H9 (cell line): ENCODE results near the gene SUSD2. TPM values are rescaled to one million over a fixed set of nuclear protein-coding genes. Genes with fewer than 3 reads are reported as not detected.
A peak's percentile ranks its signal among the peaks of the same experiment; 100 is the strongest.
"Not testable (repeated sequence)": the region's sequence is repeated elsewhere in the genome, so short reads cannot be mapped to it uniquely, and the experiment has no call there.

Source experiments
- DNase-seq: peaks from one replicate; pipeline ENCODE4 v3.0.0-alpha.2; 2017
- H2AFZ ChIP-seq: one replicate; pipeline ENCODE4 v1.6.1; 2013; ENCODE audit warnings: mild to moderate bottlenecking, low read length, control low read depth, moderate library complexity
- H2AK5ac ChIP-seq: 2 replicates; pipeline ENCODE4 v1.6.1; 2013; ENCODE audit warnings: low read length, control low read depth, mixed read lengths; ENCODE audit not compliant: insufficient read length
- H2BK120ac ChIP-seq: one replicate; pipeline ENCODE4 v1.6.1; 2013; ENCODE audit warnings: low read depth, mild to moderate bottlenecking, low read length, control low read depth, inconsistent platforms; ENCODE audit not compliant: poor library complexity, severe bottlenecking
- H2BK12ac ChIP-seq: 2 replicates; pipeline ENCODE4 v1.6.1; 2013; ENCODE audit warnings: low read length, control low read depth, mixed read lengths, low read depth; ENCODE audit not compliant: insufficient read length
- H2BK15ac ChIP-seq: 2 replicates; pipeline ENCODE4 v1.6.1; 2013; ENCODE audit warnings: low read depth, low read length, control low read depth
- H2BK20ac ChIP-seq: one replicate; pipeline ENCODE4 v1.6.1; 2013; ENCODE audit warnings: low read depth, mild to moderate bottlenecking, low read length, control low read depth, inconsistent platforms; ENCODE audit not compliant: poor library complexity, severe bottlenecking
- H2BK5ac ChIP-seq: 2 replicates; pipeline ENCODE4 v1.6.1; 2013; ENCODE audit warnings: low read length, control low read depth, mixed read lengths; ENCODE audit not compliant: insufficient read length
- H3K14ac ChIP-seq: 2 replicates; pipeline ENCODE4 v1.6.1; 2013; ENCODE audit warnings: low read length, control low read depth; ENCODE audit not compliant: insufficient read depth
- H3K18ac ChIP-seq: 2 replicates; pipeline ENCODE4 v1.6.1; 2013; ENCODE audit warnings: low read depth, mild to moderate bottlenecking, mixed read lengths, low read length, control low read depth; ENCODE audit not compliant: insufficient read length
- H3K23ac ChIP-seq: 2 replicates; pipeline ENCODE4 v1.6.1; 2013; ENCODE audit warnings: low read length, control low read depth, mixed read lengths, low read depth; ENCODE audit not compliant: insufficient read length
- H3K23me2 ChIP-seq: 2 replicates; pipeline ENCODE4 v1.6.1; 2013; ENCODE audit warnings: low read depth, mild to moderate bottlenecking, mixed read lengths, low read length, control low read depth; ENCODE audit not compliant: insufficient read length, poor library complexity, severe bottlenecking
- H3K27ac ChIP-seq: 2 replicates; pipeline ENCODE4 v1.5.1; 2013; ENCODE audit warnings: low read length, control low read depth, mixed read lengths, low read depth; ENCODE audit not compliant: insufficient read length
- H3K27me3 ChIP-seq: 2 replicates; pipeline ENCODE4 v1.6.1; 2013; ENCODE audit warnings: low read length, control low read depth, inconsistent platforms; ENCODE audit not compliant: insufficient read depth
- H3K4ac ChIP-seq: 2 replicates; pipeline ENCODE4 v1.6.1; 2013; ENCODE audit warnings: low read depth, mild to moderate bottlenecking, control low read depth, inconsistent platforms, low read length, moderate library complexity
- H3K4me1 ChIP-seq: 2 replicates; pipeline ENCODE4 v1.6.1; 2013; ENCODE audit warnings: low read length, control low read depth, inconsistent platforms; ENCODE audit not compliant: insufficient read depth
- H3K4me2 ChIP-seq: 2 replicates; pipeline ENCODE4 v1.6.1; 2013; ENCODE audit warnings: low read length, control low read depth, mixed read lengths; ENCODE audit not compliant: insufficient read length, insufficient read depth
- H3K56ac ChIP-seq: 2 replicates; pipeline ENCODE4 v1.6.1; 2013; ENCODE audit warnings: low read depth, mild to moderate bottlenecking, mixed read lengths, low read length, control low read depth; ENCODE audit not compliant: insufficient read length
- H3K79me1 ChIP-seq: 2 replicates; pipeline ENCODE4 v1.6.1; 2013; ENCODE audit warnings: low read depth, mild to moderate bottlenecking, moderate library complexity, low read length, control low read depth, inconsistent platforms; ENCODE audit not compliant: insufficient read depth, poor library complexity, severe bottlenecking
- H3K79me2 ChIP-seq: 2 replicates; pipeline ENCODE4 v1.6.1; 2013; ENCODE audit warnings: low read length, control low read depth, inconsistent platforms; ENCODE audit not compliant: insufficient read depth
- H3K9ac ChIP-seq: 2 replicates; pipeline ENCODE4 v1.6.1; 2013; ENCODE audit warnings: low read length, control low read depth, mixed read lengths; ENCODE audit not compliant: insufficient read length; ENCODE audit errors: extremely low read depth
- H3K9me3 ChIP-seq: one replicate; pipeline ENCODE4 v1.6.1; 2013; ENCODE audit warnings: low read depth, low read length, inconsistent platforms; ENCODE audit not compliant: control insufficient read depth
- H3T11ph ChIP-seq: one replicate; pipeline ENCODE4 v1.6.1; 2013; ENCODE audit warnings: mild to moderate bottlenecking, low read length, control low read depth, inconsistent platforms
- H4K20me1 ChIP-seq: one replicate; pipeline ENCODE4 v1.6.1; 2013; ENCODE audit not compliant: control insufficient read depth, insufficient read length, insufficient read depth
- H4K5ac ChIP-seq: 2 replicates; pipeline ENCODE4 v1.6.1; 2013; ENCODE audit warnings: low read depth, mild to moderate bottlenecking, mixed read lengths, low read length, control low read depth; ENCODE audit not compliant: insufficient read length
- H4K8ac ChIP-seq: replicated peaks from 2 replicates; pipeline ENCODE4 v1.6.1; 2013; ENCODE audit warnings: low read length, control low read depth, mixed read lengths, low read depth; ENCODE audit not compliant: insufficient read length
- H4K91ac ChIP-seq: 2 replicates; pipeline ENCODE4 v1.6.1; 2013; ENCODE audit warnings: low read depth, mild to moderate bottlenecking, moderate library complexity, mixed read lengths, low read length, control low read depth; ENCODE audit not compliant: insufficient read length
- H3K27ac Mint-ChIP-seq, 3 experiments: 2 replicates in 2 of 3; 3 replicates in 1 of 3; pipeline ENCODE4 v1.8.0; 2020 to 2021; ENCODE audit warnings: mixed read lengths in 3 of 3, mild to moderate bottlenecking in 1 of 3, moderate library complexity in 1 of 3
- H3K27me3 Mint-ChIP-seq: 2 replicates; pipeline ENCODE4 v1.8.0; 2021; ENCODE audit warnings: low read depth, mild to moderate bottlenecking, moderate library complexity, mixed read lengths
- H3K36me3 Mint-ChIP-seq, 3 experiments: 2 replicates in 2 of 3; 3 replicates in 1 of 3; pipeline ENCODE4 v1.8.0; 2020 to 2021; ENCODE audit warnings: low read depth in 3 of 3, mixed read lengths in 3 of 3; ENCODE audit not compliant: insufficient read depth in 1 of 3
- H3K4me1 Mint-ChIP-seq, 2 experiments: 2 replicates each; pipeline ENCODE4 v1.8.0; 2020; ENCODE audit warnings: mixed read lengths in 2 of 2
- H3K4me3 Mint-ChIP-seq, 2 experiments: 2 replicates in 1 of 2; 3 replicates in 1 of 2; pipeline ENCODE4 v1.8.0; 2020 to 2021; ENCODE audit warnings: mild to moderate bottlenecking in 2 of 2, mixed read lengths in 2 of 2, moderate library complexity in 1 of 2
- H3K9me3 Mint-ChIP-seq, 2 experiments: 2 replicates in 1 of 2; 3 replicates in 1 of 2; pipeline ENCODE4 v1.8.0; 2020; ENCODE audit warnings: mild to moderate bottlenecking in 2 of 2, mixed read lengths in 2 of 2, moderate library complexity in 1 of 2
- WGBS: extraction: QIAGEN DNeasy Blood & Tissue Kit; methylation state at CpG from one replicate; pipeline ENCODE4 v1.1.7; 2013; ENCODE audit warnings: missing lambda C conversion rate, low lambda C conversion rate, mixed read lengths; ENCODE audit not compliant: insufficient read length; ENCODE audit errors: extremely low coverage; 5-methylcytosine and 5-hydroxymethylcytosine counted together
- total RNA-seq: library from RNA; stranded (reverse); gene quantifications from 2 replicates; pipeline ENCODE4 v1.2.1, GENCODE V29; 2021

SUSD2 gene
- total RNA-seq, 1 experiment from 2014 or later, result 4.2 TPM

GRCh38 chr22:24211716-24212115 is 30.4 kb downstream of the SUSD2 start:
- H3K27ac ChIP-seq, H2BK5ac ChIP-seq, H4K20me1 ChIP-seq, H4K5ac ChIP-seq, H2BK20ac ChIP-seq, H4K8ac ChIP-seq, H2AFZ ChIP-seq, H3K27me3 Mint-ChIP-seq, H3K23ac ChIP-seq, H3K4me1 ChIP-seq, H3K18ac ChIP-seq, H3K9me3 Mint-ChIP-seq, H3K9ac ChIP-seq, H3T11ph ChIP-seq, H2BK15ac ChIP-seq, H2AK5ac ChIP-seq, H3K4me3 Mint-ChIP-seq, H3K9me3 ChIP-seq, H3K4me2 ChIP-seq, H4K91ac ChIP-seq, H3K14ac ChIP-seq, DNase-seq, H2BK12ac ChIP-seq, H2BK120ac ChIP-seq, H3K79me2 ChIP-seq, H3K36me3 Mint-ChIP-seq, H3K4ac ChIP-seq, H3K79me1 ChIP-seq, H3K56ac ChIP-seq, H3K23me2 ChIP-seq, H3K27me3 ChIP-seq: not testable (repeated sequence)
- Mint-ChIP-seq H3K27ac (peak overlapping the region in 1 of 3 experiments; percentile 47; a peak in 1 of 7 replicates), H3K4me1 (peaks cover 35 to 40% of the 10 kb centered on the region in 2 experiments)
- no CpG with 5 or more reads among the region's 6 CpGs for WGBS

GRCh38 chr22:24213111-24213510 is 31.8 kb downstream of the SUSD2 start:
- not testable (repeated sequence) for H2BK20ac ChIP-seq, H3K9ac ChIP-seq, H3K9me3 Mint-ChIP-seq, H4K5ac ChIP-seq, H2BK15ac ChIP-seq, H3K9me3 ChIP-seq, H3K27ac ChIP-seq, H2AFZ ChIP-seq, H3K18ac ChIP-seq, H4K91ac ChIP-seq, H4K8ac ChIP-seq, H3K27me3 ChIP-seq, H3K23ac ChIP-seq, H3K79me2 ChIP-seq, H3K4me1 ChIP-seq, H3K27ac Mint-ChIP-seq, H2BK120ac ChIP-seq, H3K14ac ChIP-seq, H2BK5ac ChIP-seq, H3K56ac ChIP-seq, H2BK12ac ChIP-seq, H3K4me3 Mint-ChIP-seq, H3T11ph ChIP-seq, H3K36me3 Mint-ChIP-seq, H2AK5ac ChIP-seq, H3K27me3 Mint-ChIP-seq, H3K23me2 ChIP-seq, H3K79me1 ChIP-seq, H3K4me2 ChIP-seq, DNase-seq, H3K4ac ChIP-seq, H4K20me1 ChIP-seq
- peaks cover 26% of the 10 kb centered on the region in 2 experiments for H3K4me1 Mint-ChIP-seq
- WGBS, result no CpG with 5 or more reads among the region's 9 CpGs
